A673 (cell line): ENCODE results near the gene TGIF2.

Experiments
- EZH2 ChIP-seq: fragments of 200-600 bp; sonication (generic); IDR thresholded peaks from 2 replicates; pipeline ENCODE4 v1.6.1; 2017; ENCODE audit warnings: borderline replicate concordance, low read depth, mild to moderate bottlenecking, mixed read lengths, antibody characterized with exemption, low read length; ENCODE audit not compliant: poor library complexity, severe bottlenecking
- TF ChIP-seq, protein P1 (sequence below): fragments of 300-800, 200-600 bp; sonication (generic); conservative IDR thresholded peaks from 2 replicates; pipeline ENCODE4 v1.5.1; 2017; ENCODE audit warnings: low read depth, mild to moderate bottlenecking, antibody characterized with exemption, low read length, moderate library complexity, mixed read lengths

DNA sequence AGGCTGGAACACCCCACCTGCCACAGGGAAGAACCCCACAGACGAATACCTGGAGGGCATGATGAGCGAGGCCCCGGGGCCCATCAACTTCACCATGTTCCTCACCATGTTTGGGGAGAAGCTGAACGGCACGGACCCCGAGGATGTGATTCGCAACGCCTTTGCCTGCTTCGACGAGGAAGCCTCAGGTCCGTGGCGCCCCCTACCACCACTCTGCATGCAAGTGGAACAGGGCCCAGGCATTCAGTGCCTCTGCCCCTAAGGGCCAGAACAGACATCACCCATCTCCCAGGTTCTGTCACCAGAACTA, 25.4 kb upstream of the TGIF2 start:
- TF ChIP-seq, protein P1, sequence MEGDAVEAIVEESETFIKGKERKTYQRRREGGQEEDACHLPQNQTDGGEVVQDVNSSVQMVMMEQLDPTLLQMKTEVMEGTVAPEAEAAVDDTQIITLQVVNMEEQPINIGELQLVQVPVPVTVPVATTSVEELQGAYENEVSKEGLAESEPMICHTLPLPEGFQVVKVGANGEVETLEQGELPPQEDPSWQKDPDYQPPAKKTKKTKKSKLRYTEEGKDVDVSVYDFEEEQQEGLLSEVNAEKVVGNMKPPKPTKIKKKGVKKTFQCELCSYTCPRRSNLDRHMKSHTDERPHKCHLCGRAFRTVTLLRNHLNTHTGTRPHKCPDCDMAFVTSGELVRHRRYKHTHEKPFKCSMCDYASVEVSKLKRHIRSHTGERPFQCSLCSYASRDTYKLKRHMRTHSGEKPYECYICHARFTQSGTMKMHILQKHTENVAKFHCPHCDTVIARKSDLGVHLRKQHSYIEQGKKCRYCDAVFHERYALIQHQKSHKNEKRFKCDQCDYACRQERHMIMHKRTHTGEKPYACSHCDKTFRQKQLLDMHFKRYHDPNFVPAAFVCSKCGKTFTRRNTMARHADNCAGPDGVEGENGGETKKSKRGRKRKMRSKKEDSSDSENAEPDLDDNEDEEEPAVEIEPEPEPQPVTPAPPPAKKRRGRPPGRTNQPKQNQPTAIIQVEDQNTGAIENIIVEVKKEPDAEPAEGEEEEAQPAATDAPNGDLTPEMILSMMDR = peak; percentile 60
- TF ChIP-seq EZH2 = no peak
